Neutrophil (primary cell): ENCODE measurements around the gene TMEM218.

Experiments
- H3K27ac ChIP-seq: fragments of 200-600 bp; sonication (generic); 2 replicates; pipeline ENCODE4 v1.5.1; 2016; ENCODE audit warnings: mild to moderate bottlenecking, moderate library complexity
- H3K27me3 ChIP-seq: fragments of 200-600 bp; sonication (generic); 2 replicates; pipeline ENCODE4 v1.6.0; 2016; ENCODE audit warnings: mild to moderate bottlenecking
- H3K36me3 ChIP-seq: fragments of 200-600 bp; sonication (generic); 2 replicates; pipeline ENCODE4 v1.5.1; 2017
- H3K4me1 ChIP-seq, 2 experiments: fragments of 200-600 bp in 1 of 2; sonication (generic) in 1 of 2; 1 replicate in 1 of 2; 2 replicates in 1 of 2; pipeline versions ENCODE4 v1.5.1 to v1.6.1; 2013 to 2016; ENCODE audit warnings: low read depth in 1 of 2, low read length in 1 of 2, mild to moderate bottlenecking in 1 of 2, moderate library complexity in 1 of 2; ENCODE audit not compliant: control insufficient read depth in 1 of 2, insufficient read depth in 1 of 2
- H3K4me3 ChIP-seq, 2 experiments: fragments of 200-600 bp in 1 of 2; sonication (generic) in 1 of 2; 1 replicate in 1 of 2; 2 replicates in 1 of 2; pipeline ENCODE4 v1.5.1; 2013 to 2016; ENCODE audit warnings: low read depth in 1 of 2, low read length in 1 of 2, mild to moderate bottlenecking in 1 of 2, moderate library complexity in 1 of 2
- H3K9me3 ChIP-seq: fragments of 200-600 bp; sonication (generic); 2 replicates; pipeline ENCODE4 v1.5.1; 2016
- TF ChIP-seq, protein P1 (sequence below): fragments of 200-600 bp; sonication (generic); IDR thresholded peaks from 2 replicates; pipeline ENCODE4 v1.5.1; 2016; ENCODE audit warnings: antibody characterized with exemption

TMEM218 gene

DNA sequence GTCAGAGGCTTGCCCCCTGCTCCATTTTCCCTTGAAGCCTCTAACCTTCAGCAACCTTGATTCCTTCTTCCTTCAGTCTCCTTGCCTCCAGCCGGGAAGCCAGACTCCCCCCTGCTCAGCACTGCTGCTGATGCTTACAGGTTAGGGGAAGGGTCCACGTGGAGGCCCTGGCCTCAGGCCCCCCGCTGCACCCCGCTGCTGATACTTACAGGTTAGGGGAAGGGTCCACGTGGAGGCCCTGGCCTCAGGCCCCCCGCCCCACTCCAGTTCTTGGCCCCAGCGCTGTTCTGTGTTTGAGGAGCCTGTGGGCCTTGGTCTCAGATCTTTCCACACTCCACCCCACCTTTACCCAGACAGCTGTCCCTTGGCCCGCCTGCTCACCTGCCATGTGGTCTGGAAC, 27.5 kb upstream of the TMEM218 start:
- no peak overlapping the region for H3K4me3 ChIP-seq
- no peak overlapping the region for H3K27ac ChIP-seq
- TF ChIP-seq, protein P1, sequence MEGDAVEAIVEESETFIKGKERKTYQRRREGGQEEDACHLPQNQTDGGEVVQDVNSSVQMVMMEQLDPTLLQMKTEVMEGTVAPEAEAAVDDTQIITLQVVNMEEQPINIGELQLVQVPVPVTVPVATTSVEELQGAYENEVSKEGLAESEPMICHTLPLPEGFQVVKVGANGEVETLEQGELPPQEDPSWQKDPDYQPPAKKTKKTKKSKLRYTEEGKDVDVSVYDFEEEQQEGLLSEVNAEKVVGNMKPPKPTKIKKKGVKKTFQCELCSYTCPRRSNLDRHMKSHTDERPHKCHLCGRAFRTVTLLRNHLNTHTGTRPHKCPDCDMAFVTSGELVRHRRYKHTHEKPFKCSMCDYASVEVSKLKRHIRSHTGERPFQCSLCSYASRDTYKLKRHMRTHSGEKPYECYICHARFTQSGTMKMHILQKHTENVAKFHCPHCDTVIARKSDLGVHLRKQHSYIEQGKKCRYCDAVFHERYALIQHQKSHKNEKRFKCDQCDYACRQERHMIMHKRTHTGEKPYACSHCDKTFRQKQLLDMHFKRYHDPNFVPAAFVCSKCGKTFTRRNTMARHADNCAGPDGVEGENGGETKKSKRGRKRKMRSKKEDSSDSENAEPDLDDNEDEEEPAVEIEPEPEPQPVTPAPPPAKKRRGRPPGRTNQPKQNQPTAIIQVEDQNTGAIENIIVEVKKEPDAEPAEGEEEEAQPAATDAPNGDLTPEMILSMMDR: no peak

DNA sequence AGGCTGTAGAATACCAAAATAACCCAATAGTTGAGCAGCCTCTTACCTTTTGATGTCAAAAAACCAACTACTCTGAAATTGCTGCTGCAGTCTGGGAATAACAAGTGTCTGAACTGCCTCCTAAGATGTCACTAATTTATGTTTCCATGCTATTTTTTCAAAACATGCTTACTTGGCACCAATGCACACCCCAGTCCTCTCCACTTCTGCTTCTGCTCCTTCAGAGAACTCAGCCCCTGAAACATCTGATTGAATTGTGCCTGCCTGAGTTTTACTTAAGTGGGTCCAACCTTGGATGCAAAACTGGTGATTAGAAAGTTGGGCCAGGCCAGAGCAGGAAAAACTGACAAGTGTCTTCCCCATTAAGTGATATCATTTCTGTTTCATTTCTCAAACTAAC, 24.6 kb upstream of the TMEM218 start:
- TF ChIP-seq, protein P1: no peak
- Histone ChIP-seq H3K27me3 (peaks cover 61% of the 10 kb centered on the region), H3K4me1 (no peaks in the 10 kb centered on the region), H3K27ac (no peak overlapping the region), H3K4me3 (no peak overlapping the region), H3K36me3 (no peaks in the 10 kb centered on the region), H3K9me3 (no peaks in the 10 kb centered on the region)

More for the DNA sequence above, 27.5 kb upstream of the TMEM218 start:
- peaks cover 57% of the 10 kb centered on the region for H3K27me3 ChIP-seq
- H3K4me1 ChIP-seq: no peaks in the 10 kb centered on the region
- no peaks in the 10 kb centered on the region for H3K36me3 ChIP-seq
- H3K9me3 ChIP-seq: no peaks in the 10 kb centered on the region

DNA sequence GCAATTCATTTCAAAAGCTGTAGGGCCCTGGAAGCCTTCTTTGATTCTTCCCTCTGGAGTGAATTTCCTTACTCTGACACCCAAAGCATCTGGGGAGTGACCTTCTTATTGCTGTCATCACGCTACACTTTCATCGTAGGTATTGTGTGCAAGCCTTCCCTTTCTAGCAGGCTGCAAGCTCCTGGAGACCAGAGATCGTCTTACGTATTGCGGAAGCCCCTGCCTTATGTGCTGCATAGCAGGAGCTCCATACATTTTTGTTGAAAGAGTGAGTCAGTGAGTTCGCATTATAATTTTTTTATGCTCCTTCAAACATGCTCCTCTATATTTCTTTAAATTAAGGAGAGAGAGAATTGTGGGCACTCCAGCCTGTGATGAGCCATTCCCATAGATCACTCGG, 21.2 kb upstream of the TMEM218 start:
- H3K36me3 ChIP-seq: no peaks in the 10 kb centered on the region
- TF ChIP-seq, protein P1: no peak
- H3K4me1 ChIP-seq: no peaks in the 10 kb centered on the region
- no peaks in the 10 kb centered on the region for H3K9me3 ChIP-seq
- no peak overlapping the region for H3K27ac ChIP-seq
- no peak overlapping the region for H3K4me3 ChIP-seq
- H3K27me3 ChIP-seq: peaks cover 67% of the 10 kb centered on the region

DNA sequence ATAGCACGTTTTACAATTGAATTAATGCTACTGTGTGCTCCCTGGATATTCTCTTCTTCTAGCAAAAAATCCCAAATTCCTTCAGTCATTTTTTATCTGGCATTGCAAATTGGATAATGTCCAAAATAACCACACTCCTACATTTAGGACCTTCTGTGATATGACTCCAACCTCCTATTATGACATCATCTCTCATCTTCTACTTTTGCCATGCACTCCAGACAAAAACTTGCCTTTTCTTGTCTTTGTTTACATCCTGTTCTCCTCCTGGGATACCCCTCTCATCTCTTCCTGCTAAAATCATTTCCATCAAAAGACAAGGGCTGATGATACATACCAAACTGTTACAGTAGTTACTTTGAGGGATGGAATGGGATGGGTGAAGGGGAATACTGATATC, 20.6 kb upstream of the TMEM218 start:
- Histone ChIP-seq H3K4me1 (no peaks in the 10 kb centered on the region), H3K36me3 (no peaks in the 10 kb centered on the region), H3K27me3 (peaks cover 73% of the 10 kb centered on the region), H3K9me3 (no peaks in the 10 kb centered on the region), H3K4me3 (no peak overlapping the region), H3K27ac (no peak overlapping the region)
- TF ChIP-seq, protein P1: no peak

DNA sequence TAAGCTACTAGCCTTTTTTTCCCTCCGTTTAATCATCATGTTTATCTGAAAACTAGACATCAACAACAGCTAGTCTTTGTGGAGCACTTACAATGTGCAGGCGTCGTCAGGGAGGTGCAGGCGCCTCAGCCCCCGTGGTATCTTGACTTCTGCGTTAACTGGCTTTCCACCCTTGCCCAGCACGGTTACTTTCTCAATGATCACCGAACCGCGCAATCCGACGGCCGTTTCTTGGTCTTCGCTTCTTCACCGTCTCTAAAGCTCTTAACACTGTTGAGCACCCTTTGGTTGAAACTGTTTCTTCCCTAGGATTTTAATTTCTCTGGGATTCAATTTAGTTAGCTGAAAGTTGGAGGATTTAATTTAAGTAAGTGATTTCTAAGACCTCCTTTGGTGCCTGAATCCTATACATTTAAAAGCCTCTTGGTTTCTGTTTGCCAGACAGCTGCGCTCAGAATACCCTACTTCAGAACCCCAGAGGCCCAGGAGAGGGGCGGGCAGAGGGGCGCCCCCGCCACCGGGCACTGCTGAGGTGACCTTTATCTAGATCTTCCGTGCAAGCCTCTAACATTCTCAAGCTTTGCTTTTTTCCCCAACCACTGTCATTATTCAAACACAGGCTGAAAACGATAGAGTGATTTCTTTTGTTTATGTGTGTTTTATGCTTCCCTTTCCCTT, 18.0 kb upstream of the TMEM218 start:
- Histone ChIP-seq H3K36me3 (no peaks in the 10 kb centered on the region), H3K27ac (no peak overlapping the region), H3K27me3 (peaks cover 65% of the 10 kb centered on the region), H3K9me3 (no peaks in the 10 kb centered on the region), H3K4me3 (no peak overlapping the region), H3K4me1 (peaks cover 0 to 2% of the 10 kb centered on the region in 2 experiments)
- TF ChIP-seq, protein P1: no peak
